H1 (cell line): ENCODE results near the gene KANSL3.

Experiments used
- ASH2L ChIP-seq: fragments of 200-600, 300-600 bp; sonication (generic); IDR thresholded peaks from one replicate; pipeline ENCODE4 v1.7.1; 2017; ENCODE audit warnings: low read length
- CHD2 ChIP-seq: IDR thresholded peaks from 2 replicates; pipeline ENCODE4 v1.6.1; 2012; ENCODE audit warnings: low read length, improper control_type of control experiment
- CREB1 ChIP-seq: IDR thresholded peaks from 2 replicates; pipeline ENCODE4 v1.6.1; 2012; ENCODE audit warnings: inconsistent platforms
- JUN ChIP-seq: IDR thresholded peaks from 2 replicates; pipeline ENCODE4 v1.6.1; 2011; ENCODE audit warnings: low read depth, mild to moderate bottlenecking, improper control_type of control experiment, low read length
- NRF1 ChIP-seq: IDR thresholded peaks from 2 replicates; pipeline ENCODE4 v1.6.1; 2011; ENCODE audit warnings: mild to moderate bottlenecking, low read depth, low read length, improper control_type of control experiment
- POLR2AphosphoS5 ChIP-seq: IDR thresholded peaks from 2 replicates; pipeline ENCODE4 v1.6.1; 2011; ENCODE audit warnings: low read depth, low read length
- RFX5 ChIP-seq: IDR thresholded peaks from 2 replicates; pipeline ENCODE4 v1.6.1; 2011; ENCODE audit warnings: low read depth, low read length, improper control_type of control experiment, borderline replicate concordance
- SIN3A ChIP-seq, 2 experiments: IDR thresholded peaks in 1 of 2; conservative IDR thresholded peaks in 1 of 2; 2 replicates each; pipeline ENCODE4 v1.6.1; 2011 to 2012; ENCODE audit warnings: low read length in 2 of 2, improper control_type of control experiment in 1 of 2, low read depth in 1 of 2, mild to moderate bottlenecking in 1 of 2
- SUZ12 ChIP-seq: fragments of 200-600 bp; sonication (generic); IDR thresholded peaks from 2 replicates; pipeline ENCODE4 v1.6.1; 2012; ENCODE audit warnings: mild to moderate bottlenecking, inconsistent platforms, low read length, moderate library complexity, mixed read lengths
- TAF1 ChIP-seq: IDR thresholded peaks from 2 replicates; pipeline ENCODE4 v1.6.1; 2011; ENCODE audit warnings: mild to moderate bottlenecking, low read depth, low read length
- YY1 ChIP-seq: IDR thresholded peaks from 2 replicates; pipeline ENCODE4 v1.6.1; 2011; ENCODE audit warnings: low read depth, mild to moderate bottlenecking, low read length
- TF ChIP-seq, protein P1 (sequence below), 3 experiments: IDR thresholded peaks; 1 replicate in 2 of 3; 2 replicates in 1 of 3; pipeline versions ENCODE4 v1.5.1 to v1.6.1; 2011; ENCODE audit warnings: low read length in 3 of 3, mild to moderate bottlenecking in 3 of 3, inconsistent platforms in 2 of 3, low read depth in 1 of 3, moderate library complexity in 1 of 3; ENCODE audit not compliant: insufficient read depth in 1 of 3; ENCODE audit errors: control extremely low read depth in 1 of 3
- TF ChIP-seq, protein P2 (sequence below): fragments of 300-600 bp; sonication (generic); IDR thresholded peaks from 2 replicates; pipeline ENCODE4 v1.7.1; 2012; ENCODE audit warnings: low read length, moderate library complexity, mild to moderate bottlenecking, inconsistent platforms; ENCODE audit not compliant: insufficient replicate concordance
- TF ChIP-seq, protein P3 (sequence below): IDR thresholded peaks from 2 replicates; pipeline ENCODE4 v1.6.1; 2011; ENCODE audit warnings: low read length, improper control_type of control experiment

DNA sequence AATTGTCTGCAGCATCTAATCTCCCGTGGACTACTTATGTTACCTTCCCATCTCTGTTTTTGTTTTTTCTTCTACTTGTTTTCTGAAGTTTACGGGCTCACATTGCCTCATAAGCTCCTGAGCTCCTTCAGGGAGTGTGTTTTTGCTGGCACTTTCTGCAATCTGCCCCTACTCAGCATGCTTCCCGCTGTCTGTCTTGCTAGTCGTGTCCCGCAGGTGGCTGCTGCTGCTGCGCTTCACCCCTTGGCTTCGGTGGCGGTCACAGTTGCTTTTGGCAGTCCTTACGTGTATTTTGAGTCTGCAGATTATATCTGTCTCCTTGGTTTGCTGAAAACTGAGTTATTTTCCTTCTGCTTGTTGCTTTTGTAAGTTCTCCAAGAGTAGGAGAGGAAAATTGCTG is 41.7 kb upstream of the KANSL3 start:
- TF ChIP-seq RFX5, result no peak
- TF ChIP-seq, protein P1, sequence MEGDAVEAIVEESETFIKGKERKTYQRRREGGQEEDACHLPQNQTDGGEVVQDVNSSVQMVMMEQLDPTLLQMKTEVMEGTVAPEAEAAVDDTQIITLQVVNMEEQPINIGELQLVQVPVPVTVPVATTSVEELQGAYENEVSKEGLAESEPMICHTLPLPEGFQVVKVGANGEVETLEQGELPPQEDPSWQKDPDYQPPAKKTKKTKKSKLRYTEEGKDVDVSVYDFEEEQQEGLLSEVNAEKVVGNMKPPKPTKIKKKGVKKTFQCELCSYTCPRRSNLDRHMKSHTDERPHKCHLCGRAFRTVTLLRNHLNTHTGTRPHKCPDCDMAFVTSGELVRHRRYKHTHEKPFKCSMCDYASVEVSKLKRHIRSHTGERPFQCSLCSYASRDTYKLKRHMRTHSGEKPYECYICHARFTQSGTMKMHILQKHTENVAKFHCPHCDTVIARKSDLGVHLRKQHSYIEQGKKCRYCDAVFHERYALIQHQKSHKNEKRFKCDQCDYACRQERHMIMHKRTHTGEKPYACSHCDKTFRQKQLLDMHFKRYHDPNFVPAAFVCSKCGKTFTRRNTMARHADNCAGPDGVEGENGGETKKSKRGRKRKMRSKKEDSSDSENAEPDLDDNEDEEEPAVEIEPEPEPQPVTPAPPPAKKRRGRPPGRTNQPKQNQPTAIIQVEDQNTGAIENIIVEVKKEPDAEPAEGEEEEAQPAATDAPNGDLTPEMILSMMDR (IDR thresholded peaks at IDR 0.05; ENCODE audit: control extremely low read depth in 1 of 3, insufficient read depth in 1 of 3, low read depth in 1 of 3, low read length in 3 of 3), result no peak
- TF ChIP-seq CHD2, result no peak
- no peak for TF ChIP-seq CREB1
- no peak for TF ChIP-seq JUN
- no peak for TF ChIP-seq YY1
- TF ChIP-seq, protein P2, sequence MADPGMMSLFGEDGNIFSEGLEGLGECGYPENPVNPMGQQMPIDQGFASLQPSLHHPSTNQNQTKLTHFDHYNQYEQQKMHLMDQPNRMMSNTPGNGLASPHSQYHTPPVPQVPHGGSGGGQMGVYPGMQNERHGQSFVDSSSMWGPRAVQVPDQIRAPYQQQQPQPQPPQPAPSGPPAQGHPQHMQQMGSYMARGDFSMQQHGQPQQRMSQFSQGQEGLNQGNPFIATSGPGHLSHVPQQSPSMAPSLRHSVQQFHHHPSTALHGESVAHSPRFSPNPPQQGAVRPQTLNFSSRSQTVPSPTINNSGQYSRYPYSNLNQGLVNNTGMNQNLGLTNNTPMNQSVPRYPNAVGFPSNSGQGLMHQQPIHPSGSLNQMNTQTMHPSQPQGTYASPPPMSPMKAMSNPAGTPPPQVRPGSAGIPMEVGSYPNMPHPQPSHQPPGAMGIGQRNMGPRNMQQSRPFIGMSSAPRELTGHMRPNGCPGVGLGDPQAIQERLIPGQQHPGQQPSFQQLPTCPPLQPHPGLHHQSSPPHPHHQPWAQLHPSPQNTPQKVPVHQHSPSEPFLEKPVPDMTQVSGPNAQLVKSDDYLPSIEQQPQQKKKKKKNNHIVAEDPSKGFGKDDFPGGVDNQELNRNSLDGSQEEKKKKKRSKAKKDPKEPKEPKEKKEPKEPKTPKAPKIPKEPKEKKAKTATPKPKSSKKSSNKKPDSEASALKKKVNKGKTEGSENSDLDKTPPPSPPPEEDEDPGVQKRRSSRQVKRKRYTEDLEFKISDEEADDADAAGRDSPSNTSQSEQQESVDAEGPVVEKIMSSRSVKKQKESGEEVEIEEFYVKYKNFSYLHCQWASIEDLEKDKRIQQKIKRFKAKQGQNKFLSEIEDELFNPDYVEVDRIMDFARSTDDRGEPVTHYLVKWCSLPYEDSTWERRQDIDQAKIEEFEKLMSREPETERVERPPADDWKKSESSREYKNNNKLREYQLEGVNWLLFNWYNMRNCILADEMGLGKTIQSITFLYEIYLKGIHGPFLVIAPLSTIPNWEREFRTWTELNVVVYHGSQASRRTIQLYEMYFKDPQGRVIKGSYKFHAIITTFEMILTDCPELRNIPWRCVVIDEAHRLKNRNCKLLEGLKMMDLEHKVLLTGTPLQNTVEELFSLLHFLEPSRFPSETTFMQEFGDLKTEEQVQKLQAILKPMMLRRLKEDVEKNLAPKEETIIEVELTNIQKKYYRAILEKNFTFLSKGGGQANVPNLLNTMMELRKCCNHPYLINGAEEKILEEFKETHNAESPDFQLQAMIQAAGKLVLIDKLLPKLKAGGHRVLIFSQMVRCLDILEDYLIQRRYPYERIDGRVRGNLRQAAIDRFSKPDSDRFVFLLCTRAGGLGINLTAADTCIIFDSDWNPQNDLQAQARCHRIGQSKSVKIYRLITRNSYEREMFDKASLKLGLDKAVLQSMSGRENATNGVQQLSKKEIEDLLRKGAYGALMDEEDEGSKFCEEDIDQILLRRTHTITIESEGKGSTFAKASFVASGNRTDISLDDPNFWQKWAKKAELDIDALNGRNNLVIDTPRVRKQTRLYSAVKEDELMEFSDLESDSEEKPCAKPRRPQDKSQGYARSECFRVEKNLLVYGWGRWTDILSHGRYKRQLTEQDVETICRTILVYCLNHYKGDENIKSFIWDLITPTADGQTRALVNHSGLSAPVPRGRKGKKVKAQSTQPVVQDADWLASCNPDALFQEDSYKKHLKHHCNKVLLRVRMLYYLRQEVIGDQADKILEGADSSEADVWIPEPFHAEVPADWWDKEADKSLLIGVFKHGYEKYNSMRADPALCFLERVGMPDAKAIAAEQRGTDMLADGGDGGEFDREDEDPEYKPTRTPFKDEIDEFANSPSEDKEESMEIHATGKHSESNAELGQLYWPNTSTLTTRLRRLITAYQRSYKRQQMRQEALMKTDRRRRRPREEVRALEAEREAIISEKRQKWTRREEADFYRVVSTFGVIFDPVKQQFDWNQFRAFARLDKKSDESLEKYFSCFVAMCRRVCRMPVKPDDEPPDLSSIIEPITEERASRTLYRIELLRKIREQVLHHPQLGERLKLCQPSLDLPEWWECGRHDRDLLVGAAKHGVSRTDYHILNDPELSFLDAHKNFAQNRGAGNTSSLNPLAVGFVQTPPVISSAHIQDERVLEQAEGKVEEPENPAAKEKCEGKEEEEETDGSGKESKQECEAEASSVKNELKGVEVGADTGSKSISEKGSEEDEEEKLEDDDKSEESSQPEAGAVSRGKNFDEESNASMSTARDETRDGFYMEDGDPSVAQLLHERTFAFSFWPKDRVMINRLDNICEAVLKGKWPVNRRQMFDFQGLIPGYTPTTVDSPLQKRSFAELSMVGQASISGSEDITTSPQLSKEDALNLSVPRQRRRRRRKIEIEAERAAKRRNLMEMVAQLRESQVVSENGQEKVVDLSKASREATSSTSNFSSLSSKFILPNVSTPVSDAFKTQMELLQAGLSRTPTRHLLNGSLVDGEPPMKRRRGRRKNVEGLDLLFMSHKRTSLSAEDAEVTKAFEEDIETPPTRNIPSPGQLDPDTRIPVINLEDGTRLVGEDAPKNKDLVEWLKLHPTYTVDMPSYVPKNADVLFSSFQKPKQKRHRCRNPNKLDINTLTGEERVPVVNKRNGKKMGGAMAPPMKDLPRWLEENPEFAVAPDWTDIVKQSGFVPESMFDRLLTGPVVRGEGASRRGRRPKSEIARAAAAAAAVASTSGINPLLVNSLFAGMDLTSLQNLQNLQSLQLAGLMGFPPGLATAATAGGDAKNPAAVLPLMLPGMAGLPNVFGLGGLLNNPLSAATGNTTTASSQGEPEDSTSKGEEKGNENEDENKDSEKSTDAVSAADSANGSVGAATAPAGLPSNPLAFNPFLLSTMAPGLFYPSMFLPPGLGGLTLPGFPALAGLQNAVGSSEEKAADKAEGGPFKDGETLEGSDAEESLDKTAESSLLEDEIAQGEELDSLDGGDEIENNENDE, result no peak
- no peak for TF ChIP-seq ASH2L
- TF ChIP-seq, protein P3, sequence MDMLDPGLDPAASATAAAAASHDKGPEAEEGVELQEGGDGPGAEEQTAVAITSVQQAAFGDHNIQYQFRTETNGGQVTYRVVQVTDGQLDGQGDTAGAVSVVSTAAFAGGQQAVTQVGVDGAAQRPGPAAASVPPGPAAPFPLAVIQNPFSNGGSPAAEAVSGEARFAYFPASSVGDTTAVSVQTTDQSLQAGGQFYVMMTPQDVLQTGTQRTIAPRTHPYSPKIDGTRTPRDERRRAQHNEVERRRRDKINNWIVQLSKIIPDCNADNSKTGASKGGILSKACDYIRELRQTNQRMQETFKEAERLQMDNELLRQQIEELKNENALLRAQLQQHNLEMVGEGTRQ, result no peak
- no peak for TF ChIP-seq TAF1
- TF ChIP-seq SIN3A (conservative IDR thresholded peaks at IDR 0.05 in 1 of 2, IDR thresholded peaks at IDR 0.05 in 1 of 2; ENCODE audit: low read depth in 1 of 2, low read length in 2 of 2), result no peak
- TF ChIP-seq POLR2AphosphoS5, result no peak
- no peak for TF ChIP-seq NRF1
- no peak for TF ChIP-seq SUZ12
